WTC11 (cell line): ENCODE results near the gene HDAC10.

Experiments
- AFF4 ChIP-seq: sonication (generic); formaldehyde crosslinking; IDR thresholded peaks from 2 replicates; pipeline ENCODE4 v1.8.1; 2023; ENCODE audit warnings: mild to moderate bottlenecking, missing genetic modification reagents, borderline replicate concordance
- CREB1 ChIP-seq: sonication (generic); formaldehyde crosslinking; IDR thresholded peaks from 2 replicates; pipeline ENCODE4 v1.8.0; 2023; ENCODE audit warnings: mild to moderate bottlenecking, missing genetic modification reagents
- CTCF ChIP-seq: fragments of 200-600 bp; IDR thresholded peaks from 2 replicates; pipeline ENCODE4 v1.8.0; 2022; ENCODE audit warnings: antibody characterized with exemption
- GTF2I ChIP-seq: fragments of 250-450 bp; sonication (Bioruptor Pico); conservative IDR thresholded peaks from 2 replicates; pipeline ENCODE4 v1.4.0; 2021; ENCODE audit warnings: mild to moderate bottlenecking
- NR2C2 ChIP-seq: sonication (generic); formaldehyde crosslinking; IDR thresholded peaks from 2 replicates; pipeline ENCODE4 v1.8.0; 2022; ENCODE audit warnings: mild to moderate bottlenecking, missing genetic modification reagents
- SP1 ChIP-seq: sonication (generic); formaldehyde crosslinking; conservative IDR thresholded peaks from 2 replicates; pipeline ENCODE4 v1.8.1; 2022; ENCODE audit warnings: missing genetic modification reagents
- TEAD4 ChIP-seq: sonication (generic); formaldehyde crosslinking; IDR thresholded peaks from 2 replicates; pipeline ENCODE4 v1.8.0; 2022; ENCODE audit warnings: mild to moderate bottlenecking, missing genetic modification reagents
- TP53 ChIP-seq: sonication (generic); formaldehyde crosslinking; IDR thresholded peaks from 2 replicates; pipeline ENCODE4 v1.8.1; 2023; ENCODE audit warnings: mild to moderate bottlenecking, missing genetic modification reagents
- USF1 ChIP-seq: sonication (generic); formaldehyde crosslinking; IDR thresholded peaks from 2 replicates; pipeline ENCODE4 v1.8.0; 2022; ENCODE audit warnings: mild to moderate bottlenecking, missing genetic modification reagents
- ZNF532 ChIP-seq: fragments of 250-450 bp; sonication (Bioruptor Pico); IDR thresholded peaks from 2 replicates; pipeline ENCODE4 v1.9.0; 2021; ENCODE audit warnings: mild to moderate bottlenecking, borderline replicate concordance

- no peak for TF ChIP-seq CREB1 (CRISPR knock-in tag)
- TF ChIP-seq CTCF, result no peak
- TF ChIP-seq GTF2I (CRISPR knock-in tag), result no peak
- peak; percentile 68 for TF ChIP-seq SP1 (CRISPR knock-in tag)
- TF ChIP-seq NR2C2, result no peak
- TF ChIP-seq TEAD4 (CRISPR knock-in tag), result no peak
- TF ChIP-seq AFF4 (CRISPR knock-in tag), result no peak
- no peak for TF ChIP-seq USF1 (CRISPR knock-in tag)
- no peak for TF ChIP-seq ZNF532 (CRISPR knock-in tag)
- TF ChIP-seq TP53 (CRISPR knock-in tag), result no peak; the same call in 1 of the 2 replicates
Measured at GRCh38 chr22:50251477-50252081, 514 bp upstream of the HDAC10 start.
